Putamen (tissue), 1 donor: Measurements from ENCODE around the gene STX19.
A peak's percentile ranks its signal among the peaks of the same experiment; 100 is the strongest.

ENCODE experiments used
- DNase-seq: peaks from one replicate; pipeline ENCODE4 v3.0.0-alpha.2; 2016; ENCODE audit warnings: low spot score

The STX19 gene

GRCh38 chr3:94026623-94027022 is 1.8 kb downstream of the STX19 start:
- no peak for DNase-seq

GRCh38 chr3:94024385-94024784 is 4.0 kb downstream of the STX19 start:
- DNase-seq = no peak

- no peak for DNase-seq
Measured at GRCh38 chr3:94020293-94020692, 8.1 kb downstream of the STX19 start.

- DNase-seq = no peak
Measured at GRCh38 chr3:94019659-94020058, 8.7 kb downstream of the STX19 start.

- no peak for DNase-seq
Measured at GRCh38 chr3:94015025-94015424, 13.4 kb downstream of the STX19 start.

- DNase-seq = no peak
Measured at GRCh38 chr3:94012185-94012584, 16.2 kb downstream of the STX19 start.

GRCh38 chr3:94011233-94011711 is 17.1 kb downstream of the STX19 start:
- DNase-seq = no peak

GRCh38 chr3:94009608-94010007 is 18.8 kb downstream of the STX19 start:
- no peak for DNase-seq

GRCh38 chr3:94008253-94008652 is 20.1 kb downstream of the STX19 start:
- DNase-seq = no peak

GRCh38 chr3:94004301-94004910 is 24.0 kb downstream of the STX19 start:
- peak; percentile 39 for DNase-seq

- DNase-seq = no peak
Measured at GRCh38 chr3:94001827-94002495, 26.4 kb downstream of the STX19 start.

- no peak for DNase-seq
Measured at GRCh38 chr3:94001191-94001590, 27.2 kb downstream of the STX19 start.

- no peak for DNase-seq
Measured at GRCh38 chr3:93994056-93994455, 34.3 kb downstream of the STX19 start.

- no peak for DNase-seq
Measured at GRCh38 chr3:93992207-93992606, 36.2 kb downstream of the STX19 start.

- DNase-seq = no peak
Measured at GRCh38 chr3:93991631-93992030, 36.8 kb downstream of the STX19 start.

GRCh38 chr3:93989241-93989640 is 39.2 kb downstream of the STX19 start:
- DNase-seq = no peak

GRCh38 chr3:93988764-93989163 is 39.6 kb downstream of the STX19 start:
- DNase-seq = no peak

- no peak for DNase-seq
Measured at GRCh38 chr3:93988283-93988682, 40.1 kb downstream of the STX19 start.

- DNase-seq = no peak
Measured at GRCh38 chr3:93984618-93985017, 43.8 kb downstream of the STX19 start.

GRCh38 chr3:93983408-93983807 is 45.0 kb downstream of the STX19 start:
- no peak for DNase-seq

- DNase-seq = no peak
Measured at GRCh38 chr3:93981649-93982048, 46.7 kb downstream of the STX19 start.

- DNase-seq = peak; percentile 98
Measured at GRCh38 chr3:93979850-93980676, 48.3 kb downstream of the STX19 start, which contains the start of gene ARL13B. Gene ARL13B, plus strand, starts transcription at chr3:93980155. Its CDS starts 269 bp downstream, at chr3:93980424.
